Activated T-cell treated with anti-CD3 and anti-CD28 coated beads for 1 hour (primary cell): ENCODE measurements around the gene KLHL22.
"Not testable (repeated sequence)": the region's sequence is repeated elsewhere in the genome, so short reads cannot be mapped to it uniquely, and the experiment has no call there.

Source experiments
- DNase-seq: peaks from one replicate; pipeline ENCODE4 v3.0.0-alpha.2; 2020; ENCODE audit warnings: low read depth

Gene KLHL22

GRCh38 chr22:20523086-20523983 lies 27.7 kb upstream of the KLHL22 start:
- no peak for DNase-seq

GRCh38 chr22:20522134-20523004 lies 26.8 kb upstream of the KLHL22 start:
- no peak for DNase-seq

- no peak for DNase-seq
Observed at GRCh38 chr22:20520093-20520511, 24.5 kb upstream of the KLHL22 start.

GRCh38 chr22:20519558-20519957 lies 24.0 kb upstream of the KLHL22 start:
- DNase-seq, result no peak

GRCh38 chr22:20517841-20518592 lies 22.4 kb upstream of the KLHL22 start:
- no peak for DNase-seq

- DNase-seq, result no peak
Observed at GRCh38 chr22:20517422-20517821, 21.8 kb upstream of the KLHL22 start.

GRCh38 chr22:20516399-20516798 lies 20.8 kb upstream of the KLHL22 start:
- no peak for DNase-seq

GRCh38 chr22:20514658-20515406 lies 19.2 kb upstream of the KLHL22 start:
- DNase-seq, result no peak

- no peak for DNase-seq
Observed at GRCh38 chr22:20511578-20512229, 16.1 kb upstream of the KLHL22 start.

- no peak for DNase-seq
Observed at GRCh38 chr22:20510811-20511577, 15.4 kb upstream of the KLHL22 start.

- DNase-seq, result no peak
Observed at GRCh38 chr22:20509344-20510047, 13.9 kb upstream of the KLHL22 start.

GRCh38 chr22:20508815-20509271 lies 13.2 kb upstream of the KLHL22 start:
- DNase-seq, result no peak

GRCh38 chr22:20508067-20508755 lies 12.6 kb upstream of the KLHL22 start:
- DNase-seq, result not testable (repeated sequence)

GRCh38 chr22:20507253-20508066 lies 11.9 kb upstream of the KLHL22 start, which contains the start of gene MED15:
Gene MED15, plus strand, starts transcription at chr22:20507610. Its CDS starts 69 bp downstream, at chr22:20507679.
- peak; percentile 79 for DNase-seq

GRCh38 chr22:20506543-20507252 lies 11.1 kb upstream of the KLHL22 start:
- DNase-seq, result no peak

- not testable (repeated sequence) for DNase-seq
Observed at GRCh38 chr22:20504293-20504922, 8.8 kb upstream of the KLHL22 start.

- DNase-seq, result no peak
Observed at GRCh38 chr22:20503816-20504215, 8.2 kb upstream of the KLHL22 start.
